HG02642 (cell line): ENCODE measurements around the gene KCNRG.
A peak's percentile ranks its signal among the peaks of the same experiment; 100 is the strongest.
"Not testable (repeated sequence)": the region's sequence is repeated elsewhere in the genome, so short reads cannot be mapped to it uniquely, and the experiment has no call there.

Experiments used
- ATAC-seq: cut with Tn5 transposase; IDR thresholded peaks from one replicate; pipeline ENCODE4 v1.9.1; 2021; ENCODE audit warnings: mild to moderate bottlenecking; ENCODE audit not compliant: unreplicated experiment, poor library complexity

Gene KCNRG

GRCh38 chr13:50006426-50007135 lies 8.7 kb upstream of the KCNRG start:
- ATAC-seq = no peak

- no peak for ATAC-seq
Measured at GRCh38 chr13:50011461-50011860, 3.8 kb upstream of the KCNRG start.

GRCh38 chr13:50012396-50013169 lies 2.7 kb upstream of the KCNRG start:
- no peak for ATAC-seq

DNA sequence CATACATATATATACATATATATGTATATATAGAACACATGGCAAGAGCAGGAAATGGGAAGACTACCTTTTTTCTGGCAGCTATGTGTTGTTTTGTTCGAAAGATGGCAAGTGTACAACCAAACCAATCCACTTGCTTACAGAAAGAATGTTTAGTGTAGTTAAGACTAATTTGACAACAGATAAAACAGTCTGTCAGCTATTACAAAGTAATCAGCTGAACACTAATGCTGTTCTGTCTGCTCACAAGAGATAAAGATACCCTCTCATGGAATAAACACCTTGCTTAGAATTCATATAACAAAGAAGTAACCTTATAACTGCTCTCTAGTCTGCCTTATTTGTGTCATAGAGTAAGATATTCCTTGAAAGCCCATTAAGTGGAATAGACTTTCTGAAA lies 858 bp upstream of the KCNRG start:
- no peak for ATAC-seq

DNA sequence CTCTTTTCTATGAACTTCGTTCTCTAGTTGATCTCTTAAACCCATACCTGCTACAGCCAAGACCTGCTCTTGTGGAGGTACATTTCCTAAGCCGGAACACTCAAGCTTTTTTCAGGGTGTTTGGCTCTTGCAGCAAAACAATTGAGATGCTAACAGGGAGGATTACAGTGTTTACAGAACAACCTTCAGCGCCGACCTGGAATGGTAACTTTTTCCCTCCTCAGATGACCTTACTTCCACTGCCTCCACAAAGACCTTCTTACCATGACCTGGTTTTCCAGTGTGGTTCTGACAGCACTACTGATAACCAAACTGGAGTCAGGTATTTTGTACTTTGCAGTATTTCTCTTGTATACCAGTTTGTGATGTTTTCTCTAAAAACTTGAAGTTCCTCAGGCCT lies 506 bp downstream of the KCNRG start:
- no peak for ATAC-seq

DNA sequence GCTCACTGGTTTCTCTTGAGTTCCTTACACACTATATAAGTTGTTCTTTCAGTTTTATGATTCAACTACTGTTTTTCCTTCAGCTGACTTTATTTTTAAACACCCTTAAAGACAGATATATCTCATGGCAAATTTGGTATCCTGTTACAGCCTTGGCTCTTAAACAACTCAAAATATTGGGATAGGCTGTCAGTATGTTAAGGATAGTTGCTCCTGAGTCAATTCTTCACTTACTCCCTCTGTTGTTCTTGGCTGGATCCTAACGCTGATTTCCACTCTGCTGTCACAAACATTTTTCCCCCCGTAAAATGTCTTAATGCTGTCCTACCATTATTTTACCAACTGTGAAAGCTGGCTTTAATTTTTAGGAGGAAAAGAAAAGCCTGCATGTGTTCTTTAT lies 1.2 kb downstream of the KCNRG start:
- no peak for ATAC-seq

- no peak for ATAC-seq
Measured at GRCh38 chr13:50017819-50018218, 2.6 kb downstream of the KCNRG start.

GRCh38 chr13:50025436-50025835 lies 10.2 kb downstream of the KCNRG start:
- ATAC-seq = no peak

DNA sequence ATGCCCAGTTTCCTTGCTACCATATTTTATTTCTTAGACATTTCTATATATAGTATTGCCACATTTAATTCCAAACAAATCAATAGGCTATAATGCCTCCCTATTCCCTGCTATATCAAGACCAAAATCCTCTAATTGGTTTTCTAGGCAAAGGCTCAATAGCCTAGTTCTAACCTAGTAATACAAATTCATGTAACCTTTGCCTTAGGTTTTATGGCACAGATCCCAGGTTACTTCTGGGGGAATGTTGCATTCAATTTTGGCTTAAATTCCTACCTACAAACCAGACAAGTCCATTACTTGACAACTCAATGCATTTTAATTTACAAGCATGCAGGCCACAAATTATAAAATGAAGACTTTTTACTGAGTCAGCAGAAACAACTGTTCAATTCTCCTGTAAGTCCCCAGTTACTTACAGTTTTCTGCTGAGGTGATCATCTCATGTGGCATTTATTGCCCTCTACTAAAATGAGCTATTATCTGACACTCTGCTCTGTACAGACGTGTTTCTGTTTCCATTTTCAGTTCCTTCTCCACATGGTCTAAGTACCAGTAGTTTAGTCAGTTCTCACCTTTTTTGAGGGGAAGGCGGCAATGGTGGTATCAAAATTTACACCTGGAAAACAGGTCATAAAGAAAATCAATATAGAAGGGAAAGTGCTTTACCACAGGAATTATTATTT lies 11.7 kb downstream of the KCNRG start:
- peak; percentile 99 for ATAC-seq

DNA sequence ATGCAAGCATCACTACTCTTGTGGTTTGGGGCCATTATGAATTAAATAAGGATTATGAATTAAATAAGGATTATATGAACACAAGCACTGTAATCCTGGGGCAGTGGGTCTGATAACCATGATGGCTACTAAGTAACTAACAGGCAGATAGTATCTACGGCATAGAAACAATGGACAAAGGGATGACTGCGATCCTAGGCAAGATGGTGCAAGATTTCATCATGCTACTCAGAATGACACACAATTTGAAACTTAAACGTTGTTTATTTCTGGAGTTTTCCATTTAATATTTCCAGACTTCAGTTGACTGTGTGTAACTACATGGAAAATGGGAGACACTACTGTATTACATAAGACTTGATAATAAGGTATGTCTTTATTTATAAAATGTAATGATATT lies 15.1 kb downstream of the KCNRG start:
- no peak for ATAC-seq

DNA sequence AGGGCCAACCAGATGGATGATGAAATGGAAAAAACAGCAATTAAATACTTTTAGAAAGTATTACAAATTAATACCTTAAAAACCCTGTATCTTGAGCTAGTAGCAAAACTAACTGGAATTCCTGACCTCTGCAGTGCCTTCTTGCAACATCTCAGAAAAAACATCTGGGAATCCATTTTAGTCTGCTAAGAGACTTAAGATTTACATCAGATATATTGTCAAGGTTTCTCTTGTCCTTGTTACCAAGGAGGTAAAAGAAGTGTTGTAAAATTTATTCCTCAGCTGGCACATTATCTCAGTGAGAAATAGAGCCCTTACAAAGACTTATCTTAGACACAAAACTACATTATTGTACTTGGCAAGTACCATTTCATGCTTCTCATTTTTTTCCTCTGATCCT lies 18.5 kb downstream of the KCNRG start:
- ATAC-seq = no peak

- no peak for ATAC-seq
Measured at GRCh38 chr13:50037788-50038187, 22.5 kb downstream of the KCNRG start.

GRCh38 chr13:50038266-50038665 lies 23.0 kb downstream of the KCNRG start:
- ATAC-seq = no peak

DNA sequence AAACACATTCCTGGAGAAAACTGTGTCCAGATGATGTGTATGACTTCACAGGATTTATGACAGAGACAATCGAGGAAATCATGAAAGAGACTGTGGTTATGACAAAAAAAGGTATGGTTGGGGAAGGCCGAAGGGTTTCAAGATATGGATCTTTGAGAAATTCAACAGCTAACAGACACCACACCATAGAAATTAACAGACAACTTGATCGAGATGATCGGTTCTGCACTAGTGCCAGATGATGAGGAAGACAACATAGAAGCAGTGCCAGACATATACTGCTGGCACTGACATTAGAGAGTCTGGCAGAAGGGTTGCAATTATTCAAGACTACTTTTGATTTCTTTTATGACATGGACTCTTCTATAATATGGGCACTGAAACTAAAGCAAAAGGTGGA lies 37.2 kb downstream of the KCNRG start:
- ATAC-seq = no peak

- ATAC-seq = no peak
Measured at GRCh38 chr13:50053844-50054243, 38.6 kb downstream of the KCNRG start.

- ATAC-seq = no peak
Measured at GRCh38 chr13:50055454-50055853, 40.2 kb downstream of the KCNRG start.

- ATAC-seq = no peak
Measured at GRCh38 chr13:50060718-50061117, 45.5 kb downstream of the KCNRG start.

DNA sequence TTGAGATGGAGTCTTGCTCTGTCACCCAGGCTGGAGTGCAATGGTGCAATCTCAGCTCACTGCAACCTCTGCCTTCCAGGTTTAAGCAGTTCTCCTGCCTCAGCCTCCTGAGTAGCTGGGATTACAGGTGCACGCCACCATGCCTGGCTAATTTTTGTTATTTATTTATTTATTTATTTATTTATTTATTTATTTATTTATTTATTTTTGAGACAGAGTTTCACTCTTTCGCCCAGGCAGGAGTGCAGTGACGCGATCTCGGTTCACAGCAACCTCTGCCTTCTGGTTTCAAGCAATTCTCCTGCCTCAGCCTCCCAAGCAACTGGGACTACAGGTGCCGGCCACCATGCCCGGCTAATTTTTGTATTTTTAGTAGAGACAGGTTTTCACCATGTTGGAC lies 47.1 kb downstream of the KCNRG start:
- not testable (repeated sequence) for ATAC-seq

GRCh38 chr13:50065712-50066111 lies 50.5 kb downstream of the KCNRG start:
- no peak for ATAC-seq

DNA sequence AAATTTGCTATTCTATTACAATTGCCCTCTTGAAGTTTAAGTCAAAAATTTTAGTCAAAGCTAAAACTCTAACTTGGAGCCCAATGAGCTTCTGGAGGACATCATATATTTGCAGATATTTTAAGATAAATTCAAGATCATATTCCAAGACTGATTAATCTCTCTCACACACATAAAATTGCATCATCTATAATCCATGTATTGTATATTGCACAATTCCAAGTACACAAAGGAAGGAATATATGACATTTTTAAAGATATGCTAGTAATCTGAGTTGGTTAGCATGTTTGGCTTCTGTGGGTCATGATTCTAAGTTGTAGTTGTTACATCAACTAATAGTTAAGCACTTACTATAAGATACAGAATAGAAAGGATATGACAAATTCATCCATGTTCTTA lies 53.3 kb downstream of the KCNRG start:
- ATAC-seq = no peak

- ATAC-seq = no peak
Measured at GRCh38 chr13:50069261-50069660, 54.0 kb downstream of the KCNRG start.
